ENCODE data around the gene CYP2B6. TPM values are rescaled to one million over a fixed set of nuclear protein-coding genes. Genes with fewer than 3 reads are reported as not detected.

The CYP2B6 gene
- total and polyA plus RNA-seq, 2 experiments from 2014 or later: 3.9 to 8.4 TPM

DNA sequence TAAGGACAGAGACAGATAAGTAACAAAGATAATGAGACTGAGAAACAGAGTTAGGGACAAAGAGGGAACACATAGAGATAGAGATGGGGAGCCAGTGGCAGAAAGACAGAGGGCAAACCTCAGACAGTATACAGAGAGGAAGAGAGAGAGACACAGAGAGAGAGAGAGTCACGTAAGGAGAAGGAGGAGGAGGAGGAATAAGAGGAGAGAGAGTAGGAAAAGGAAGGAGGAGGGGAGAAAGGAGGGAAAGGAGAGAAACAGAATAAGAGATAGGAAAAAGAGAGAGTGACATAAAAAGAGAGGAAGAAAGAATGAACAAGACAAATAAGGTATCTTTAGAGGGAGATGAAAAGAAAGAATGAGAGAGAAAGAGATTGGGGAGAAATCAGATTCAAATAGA is 23.6 kb downstream of the CYP2B6 start:
- no peak for TF ChIP-seq EZH2phosphoT487 (IDR thresholded peaks at IDR 0.05; ENCODE audit: unreplicated experiment)
- TF ChIP-seq, protein P1, sequence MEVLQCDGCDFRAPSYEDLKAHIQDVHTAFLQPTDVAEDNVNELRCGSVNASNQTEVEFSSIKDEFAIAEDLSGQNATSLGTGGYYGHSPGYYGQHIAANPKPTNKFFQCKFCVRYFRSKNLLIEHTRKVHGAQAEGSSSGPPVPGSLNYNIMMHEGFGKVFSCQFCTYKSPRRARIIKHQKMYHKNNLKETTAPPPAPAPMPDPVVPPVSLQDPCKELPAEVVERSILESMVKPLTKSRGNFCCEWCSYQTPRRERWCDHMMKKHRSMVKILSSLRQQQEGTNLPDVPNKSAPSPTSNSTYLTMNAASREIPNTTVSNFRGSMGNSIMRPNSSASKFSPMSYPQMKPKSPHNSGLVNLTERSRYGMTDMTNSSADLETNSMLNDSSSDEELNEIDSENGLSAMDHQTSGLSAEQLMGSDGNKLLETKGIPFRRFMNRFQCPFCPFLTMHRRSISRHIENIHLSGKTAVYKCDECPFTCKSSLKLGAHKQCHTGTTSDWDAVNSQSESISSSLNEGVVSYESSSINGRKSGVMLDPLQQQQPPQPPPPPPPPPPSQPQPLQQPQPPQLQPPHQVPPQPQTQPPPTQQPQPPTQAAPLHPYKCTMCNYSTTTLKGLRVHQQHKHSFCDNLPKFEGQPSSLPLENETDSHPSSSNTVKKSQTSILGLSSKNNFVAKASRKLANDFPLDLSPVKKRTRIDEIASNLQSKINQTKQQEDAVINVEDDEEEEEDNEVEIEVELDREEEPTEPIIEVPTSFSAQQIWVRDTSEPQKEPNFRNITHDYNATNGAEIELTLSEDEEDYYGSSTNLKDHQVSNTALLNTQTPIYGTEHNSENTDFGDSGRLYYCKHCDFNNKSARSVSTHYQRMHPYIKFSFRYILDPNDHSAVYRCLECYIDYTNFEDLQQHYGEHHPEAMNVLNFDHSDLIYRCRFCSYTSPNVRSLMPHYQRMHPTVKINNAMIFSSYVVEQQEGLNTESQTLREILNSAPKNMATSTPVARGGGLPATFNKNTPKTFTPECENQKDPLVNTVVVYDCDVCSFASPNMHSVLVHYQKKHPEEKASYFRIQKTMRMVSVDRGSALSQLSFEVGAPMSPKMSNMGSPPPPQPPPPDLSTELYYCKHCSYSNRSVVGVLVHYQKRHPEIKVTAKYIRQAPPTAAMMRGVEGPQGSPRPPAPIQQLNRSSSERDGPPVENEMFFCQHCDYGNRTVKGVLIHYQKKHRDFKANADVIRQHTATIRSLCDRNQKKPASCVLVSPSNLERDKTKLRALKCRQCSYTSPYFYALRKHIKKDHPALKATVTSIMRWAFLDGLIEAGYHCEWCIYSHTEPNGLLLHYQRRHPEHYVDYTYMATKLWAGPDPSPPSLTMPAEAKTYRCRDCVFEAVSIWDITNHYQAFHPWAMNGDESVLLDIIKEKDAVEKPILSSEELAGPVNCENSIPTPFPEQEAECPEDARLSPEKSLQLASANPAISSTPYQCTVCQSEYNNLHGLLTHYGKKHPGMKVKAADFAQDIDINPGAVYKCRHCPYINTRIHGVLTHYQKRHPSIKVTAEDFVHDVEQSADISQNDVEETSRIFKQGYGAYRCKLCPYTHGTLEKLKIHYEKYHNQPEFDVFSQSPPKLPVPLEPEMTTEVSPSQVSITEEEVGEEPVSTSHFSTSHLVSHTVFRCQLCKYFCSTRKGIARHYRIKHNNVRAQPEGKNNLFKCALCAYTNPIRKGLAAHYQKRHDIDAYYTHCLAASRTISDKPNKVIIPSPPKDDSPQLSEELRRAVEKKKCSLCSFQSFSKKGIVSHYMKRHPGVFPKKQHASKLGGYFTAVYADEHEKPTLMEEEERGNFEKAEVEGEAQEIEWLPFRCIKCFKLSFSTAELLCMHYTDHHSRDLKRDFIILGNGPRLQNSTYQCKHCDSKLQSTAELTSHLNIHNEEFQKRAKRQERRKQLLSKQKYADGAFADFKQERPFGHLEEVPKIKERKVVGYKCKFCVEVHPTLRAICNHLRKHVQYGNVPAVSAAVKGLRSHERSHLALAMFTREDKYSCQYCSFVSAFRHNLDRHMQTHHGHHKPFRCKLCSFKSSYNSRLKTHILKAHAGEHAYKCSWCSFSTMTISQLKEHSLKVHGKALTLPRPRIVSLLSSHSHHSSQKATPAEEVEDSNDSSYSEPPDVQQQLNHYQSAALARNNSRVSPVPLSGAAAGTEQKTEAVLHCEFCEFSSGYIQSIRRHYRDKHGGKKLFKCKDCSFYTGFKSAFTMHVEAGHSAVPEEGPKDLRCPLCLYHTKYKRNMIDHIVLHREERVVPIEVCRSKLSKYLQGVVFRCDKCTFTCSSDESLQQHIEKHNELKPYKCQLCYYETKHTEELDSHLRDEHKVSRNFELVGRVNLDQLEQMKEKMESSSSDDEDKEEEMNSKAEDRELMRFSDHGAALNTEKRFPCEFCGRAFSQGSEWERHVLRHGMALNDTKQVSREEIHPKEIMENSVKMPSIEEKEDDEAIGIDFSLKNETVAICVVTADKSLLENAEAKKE (CRISPR knock-in tag; IDR thresholded peaks at IDR 0.05): no peak
- no peak for TF ChIP-seq ZNF114 (CRISPR knock-in tag; IDR thresholded peaks at IDR 0.05)
- DNase-seq (ENCODE audit: low spot score): no peak
- no peaks in the 10 kb centered on the region; the same call in 1 of the 2 replicates for H3K9me2 ChIP-seq (ENCODE audit: insufficient read depth)
- Mint-ChIP-seq H3K9me3 (no peaks in the 10 kb centered on the region), H3K27ac (no peak overlapping the region), H3K36me3 (ENCODE audit: low read depth) (no peaks in the 10 kb centered on the region; the same call in 2 of the 3 replicates), H3K4me3 (no peak overlapping the region), H3K4me1 (no peaks in the 10 kb centered on the region), H3K27me3 (ENCODE audit: insufficient read depth, low read depth, poor library complexity) (peaks cover 10% of the 10 kb centered on the region)
- ATAC-seq: no peak
- H2AFZ ChIP-seq: no peak overlapping the region
- H3K4me3 ChIP-seq: no peak overlapping the region
- H3K36me3 ChIP-seq (ENCODE audit: insufficient read depth): no peaks in the 10 kb centered on the region
- H3K4me1 ChIP-seq (ENCODE audit: insufficient read depth): no peaks in the 10 kb centered on the region
- H3K27ac ChIP-seq (ENCODE audit: low read depth): no peak overlapping the region
- H4K20me1 ChIP-seq (replicated peaks; ENCODE audit: insufficient read depth): no peaks in the 10 kb centered on the region
- no peaks in the 10 kb centered on the region for H3K79me2 ChIP-seq (replicated peaks; ENCODE audit: insufficient read depth)
- no peaks in the 10 kb centered on the region for H3F3A ChIP-seq (replicated peaks; ENCODE audit: low read depth)
- no peak overlapping the region for H3K4me2 ChIP-seq
- no peaks in the 10 kb centered on the region for H3K27me3 ChIP-seq (ENCODE audit: insufficient read depth)

DNA sequence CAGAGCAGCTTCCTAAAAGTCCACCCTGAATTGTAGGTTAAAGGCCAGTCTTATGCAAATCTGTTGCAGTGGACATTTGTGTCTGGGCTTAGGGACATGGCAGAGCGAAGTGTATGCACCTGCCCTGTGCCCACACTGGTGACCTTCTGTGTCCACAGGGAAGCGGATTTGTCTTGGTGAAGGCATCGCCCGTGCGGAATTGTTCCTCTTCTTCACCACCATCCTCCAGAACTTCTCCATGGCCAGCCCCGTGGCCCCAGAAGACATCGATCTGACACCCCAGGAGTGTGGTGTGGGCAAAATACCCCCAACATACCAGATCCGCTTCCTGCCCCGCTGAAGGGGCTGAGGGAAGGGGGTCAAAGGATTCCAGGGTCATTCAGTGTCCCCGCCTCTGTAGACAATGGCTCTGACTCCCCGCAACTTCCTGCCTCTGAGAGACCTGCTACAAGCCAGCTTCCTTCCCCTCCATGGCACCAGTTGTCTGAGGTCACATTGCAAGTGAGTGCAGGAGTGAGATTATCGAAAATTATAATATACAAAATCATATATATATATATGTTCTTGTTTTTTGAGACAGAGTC is 25.5 kb downstream of the CYP2B6 start:
- Histone ChIP-seq H3K36me3 (ENCODE audit: insufficient read depth) (no peaks in the 10 kb centered on the region), H3K9me2 (ENCODE audit: insufficient read depth) (no peaks in the 10 kb centered on the region; the same call in 1 of the 2 replicates), H3F3A (replicated peaks; ENCODE audit: low read depth) (no peaks in the 10 kb centered on the region), H2AFZ (no peak overlapping the region), H3K4me3 (no peak overlapping the region), H4K20me1 (replicated peaks; ENCODE audit: insufficient read depth) (no peaks in the 10 kb centered on the region), H3K79me2 (replicated peaks; ENCODE audit: insufficient read depth) (no peaks in the 10 kb centered on the region), H3K27me3 (ENCODE audit: insufficient read depth) (no peaks in the 10 kb centered on the region), H3K27ac (ENCODE audit: low read depth) (no peak overlapping the region), H3K4me1 (ENCODE audit: insufficient read depth) (no peaks in the 10 kb centered on the region), H3K4me2 (no peak overlapping the region)
- Mint-ChIP-seq H3K27me3 (ENCODE audit: insufficient read depth, low read depth, poor library complexity) (peaks cover 10% of the 10 kb centered on the region), H3K4me1 (no peaks in the 10 kb centered on the region), H3K9me3 (no peaks in the 10 kb centered on the region), H3K36me3 (ENCODE audit: low read depth) (no peaks in the 10 kb centered on the region; the same call in 2 of the 3 replicates), H3K27ac (no peak overlapping the region), H3K4me3 (no peak overlapping the region)
- ATAC-seq (no peak), DNase-seq (ENCODE audit: low spot score) (no peak)
- TF ChIP-seq JUNB (IDR thresholded peaks at IDR 0.05; ENCODE audit: unreplicated experiment) (no peak), ZNF331 (CRISPR knock-in tag; IDR thresholded peaks at IDR 0.05; ENCODE audit: low read depth) (no peak), STAT1 (IDR thresholded peaks at IDR 0.05; ENCODE audit: unreplicated experiment) (no peak)
- TF ChIP-seq, protein P1 (CRISPR knock-in tag; IDR thresholded peaks at IDR 0.05): no peak
